Right lobe of liver (tissue), 4 donors: ENCODE measurements around the gene INPP4B.

Experiments used
- POLR2A ChIP-seq: fragments of 450-650 bp; IDR thresholded peaks from one replicate; pipeline ENCODE4 v1.6.1; 2017; ENCODE audit warnings: antibody characterized with exemption, mild to moderate bottlenecking
- TF ChIP-seq, protein P1 (sequence below), 4 donors: fragments of 200-600 bp in 3 of 4; fragments of 450-650 bp in 1 of 4; IDR thresholded peaks; one replicate each; pipeline versions ENCODE4 v1.5.1 to v1.8.0; 2016 to 2022; ENCODE audit warnings: antibody characterized with exemption in 4 of 4, mild to moderate bottlenecking in 2 of 4
- donor health status: DM: no; HTN: no; CAD: no.
- donor health status: DM: no; HTN: no; CAD: no.
- donor health status: DM: no; HTN: yes; CAD: no.

DNA sequence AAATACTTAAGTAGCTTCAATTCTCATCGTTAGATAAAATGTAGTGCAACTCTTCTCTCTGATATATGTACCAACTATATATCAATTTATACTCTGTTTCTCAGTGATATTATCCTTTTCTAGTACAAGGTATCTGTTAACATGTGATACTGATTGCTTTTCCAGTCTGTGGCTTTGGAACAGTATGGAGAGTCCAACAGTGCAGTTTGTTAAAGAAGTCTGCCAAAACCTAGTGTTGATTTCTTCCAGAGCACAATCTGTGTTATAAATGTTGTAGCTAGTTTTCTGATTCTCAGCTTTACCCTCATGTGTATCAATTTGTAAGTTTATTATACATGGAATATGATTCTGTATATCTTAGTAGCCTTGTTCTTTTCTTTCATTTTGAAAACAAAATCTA, 744.7 kb downstream of the INPP4B start:
- TF ChIP-seq, protein P1, sequence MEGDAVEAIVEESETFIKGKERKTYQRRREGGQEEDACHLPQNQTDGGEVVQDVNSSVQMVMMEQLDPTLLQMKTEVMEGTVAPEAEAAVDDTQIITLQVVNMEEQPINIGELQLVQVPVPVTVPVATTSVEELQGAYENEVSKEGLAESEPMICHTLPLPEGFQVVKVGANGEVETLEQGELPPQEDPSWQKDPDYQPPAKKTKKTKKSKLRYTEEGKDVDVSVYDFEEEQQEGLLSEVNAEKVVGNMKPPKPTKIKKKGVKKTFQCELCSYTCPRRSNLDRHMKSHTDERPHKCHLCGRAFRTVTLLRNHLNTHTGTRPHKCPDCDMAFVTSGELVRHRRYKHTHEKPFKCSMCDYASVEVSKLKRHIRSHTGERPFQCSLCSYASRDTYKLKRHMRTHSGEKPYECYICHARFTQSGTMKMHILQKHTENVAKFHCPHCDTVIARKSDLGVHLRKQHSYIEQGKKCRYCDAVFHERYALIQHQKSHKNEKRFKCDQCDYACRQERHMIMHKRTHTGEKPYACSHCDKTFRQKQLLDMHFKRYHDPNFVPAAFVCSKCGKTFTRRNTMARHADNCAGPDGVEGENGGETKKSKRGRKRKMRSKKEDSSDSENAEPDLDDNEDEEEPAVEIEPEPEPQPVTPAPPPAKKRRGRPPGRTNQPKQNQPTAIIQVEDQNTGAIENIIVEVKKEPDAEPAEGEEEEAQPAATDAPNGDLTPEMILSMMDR (IDR thresholded peaks at IDR 0.05), result no peak
- no peak for TF ChIP-seq POLR2A
